PC-3 (cell line): ENCODE measurements around the gene CEP89.

Source experiments
- EZH2 ChIP-seq: fragments of 300-600 bp; sonication (generic); IDR thresholded peaks from one replicate; pipeline ENCODE4 v1.6.1; 2017; ENCODE audit warnings: antibody characterized with exemption, mild to moderate bottlenecking, low read length; ENCODE audit not compliant: unreplicated experiment
- TF ChIP-seq, protein P1 (sequence below): fragments of 300-600 bp; sonication (generic); conservative IDR thresholded peaks from 2 replicates; pipeline ENCODE4 v1.5.1; 2017; ENCODE audit warnings: antibody characterized with exemption, low read depth, mild to moderate bottlenecking, low read length

DNA sequence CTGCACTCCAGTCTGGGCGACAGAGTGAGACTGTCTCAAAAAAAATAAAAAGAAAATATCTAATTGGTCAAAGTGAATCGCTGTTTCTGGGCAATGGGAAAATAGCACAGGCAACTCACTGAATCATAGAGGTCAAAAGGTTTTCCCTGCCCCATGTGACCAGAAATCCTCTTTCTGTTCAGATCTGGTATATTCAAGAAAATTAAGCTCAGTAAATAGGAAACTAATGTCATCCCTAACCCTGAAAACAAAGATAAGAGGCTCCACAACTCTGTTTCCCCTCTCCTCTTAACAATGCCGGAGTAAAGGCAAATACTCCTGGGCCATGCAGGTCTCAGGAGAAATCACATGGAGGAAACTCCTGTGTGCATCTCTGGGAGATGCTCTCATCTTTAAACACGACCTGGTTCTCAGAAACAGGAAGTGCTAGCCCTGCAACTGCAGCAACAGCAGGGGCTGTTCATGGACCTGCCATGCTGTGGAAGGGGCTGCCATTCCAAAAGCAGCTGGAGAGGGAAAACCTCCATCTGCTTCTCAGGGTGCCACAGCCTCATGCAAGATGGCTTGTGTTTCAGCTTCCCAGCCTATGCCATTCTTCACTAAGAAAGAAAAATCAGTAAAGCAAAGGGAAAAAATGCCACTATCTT is 54.7 kb downstream of the CEP89 start:
- TF ChIP-seq, protein P1, sequence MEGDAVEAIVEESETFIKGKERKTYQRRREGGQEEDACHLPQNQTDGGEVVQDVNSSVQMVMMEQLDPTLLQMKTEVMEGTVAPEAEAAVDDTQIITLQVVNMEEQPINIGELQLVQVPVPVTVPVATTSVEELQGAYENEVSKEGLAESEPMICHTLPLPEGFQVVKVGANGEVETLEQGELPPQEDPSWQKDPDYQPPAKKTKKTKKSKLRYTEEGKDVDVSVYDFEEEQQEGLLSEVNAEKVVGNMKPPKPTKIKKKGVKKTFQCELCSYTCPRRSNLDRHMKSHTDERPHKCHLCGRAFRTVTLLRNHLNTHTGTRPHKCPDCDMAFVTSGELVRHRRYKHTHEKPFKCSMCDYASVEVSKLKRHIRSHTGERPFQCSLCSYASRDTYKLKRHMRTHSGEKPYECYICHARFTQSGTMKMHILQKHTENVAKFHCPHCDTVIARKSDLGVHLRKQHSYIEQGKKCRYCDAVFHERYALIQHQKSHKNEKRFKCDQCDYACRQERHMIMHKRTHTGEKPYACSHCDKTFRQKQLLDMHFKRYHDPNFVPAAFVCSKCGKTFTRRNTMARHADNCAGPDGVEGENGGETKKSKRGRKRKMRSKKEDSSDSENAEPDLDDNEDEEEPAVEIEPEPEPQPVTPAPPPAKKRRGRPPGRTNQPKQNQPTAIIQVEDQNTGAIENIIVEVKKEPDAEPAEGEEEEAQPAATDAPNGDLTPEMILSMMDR, result no peak
- TF ChIP-seq EZH2, result no peak
